Right ventricle myocardium superior (tissue), 1 donor: ENCODE measurements around the gene HIGD1B. TPM values are rescaled to one million over a fixed set of nuclear protein-coding genes. Genes with fewer than 3 reads are reported as not detected.

Experiments used
- ATAC-seq: fragments of 200-7000 bp; cut with Tn5 transposase; one replicate; pipeline ENCODE4 v1.9.1; 2020; ENCODE audit warnings: mild to moderate bottlenecking; ENCODE audit not compliant: poor library complexity
- DNase-seq: peaks from one replicate; pipeline ENCODE4 v3.0.0-alpha.2; 2020
- intact Hi-C: fragments of 100-400 bp; cut with DNase I; formaldehyde crosslinking; loops from one replicate; pipeline ENCODE4 v1.11.2; 2022
- total RNA-seq: library from RNA; stranded (reverse); fragmentation: NEBNext Ultra II Directional; extraction: Animal tissue kit (Norgen Biotek cat#: 25700); gene quantifications from one replicate; pipeline ENCODE4 v1.2.1, GENCODE V29; 2021
- donor health status: DM: no; HTN: yes; CAD: no; lungs with severe emphysema.

The HIGD1B gene
- total RNA-seq, 1 donor from 2014 or later: 17.4 TPM

GRCh38 chr17:44865231-44865660 lies 17.6 kb downstream of the HIGD1B start:
- intact Hi-C loops: loop anchor here (2.0 kb wide), 1 partner anchor 90 kb away; no protein-coding TSS in a partner anchor
- peak; percentile 67 for DNase-seq
- ATAC-seq: peak; percentile 82

GRCh38 chr17:44865931-44866330 lies 18.2 kb downstream of the HIGD1B start:
- no peak for DNase-seq
- no peak for ATAC-seq
- intact Hi-C loops: loop anchor here (2.0 kb wide), 1 partner anchor 91 kb away; no protein-coding TSS in a partner anchor

DNA sequence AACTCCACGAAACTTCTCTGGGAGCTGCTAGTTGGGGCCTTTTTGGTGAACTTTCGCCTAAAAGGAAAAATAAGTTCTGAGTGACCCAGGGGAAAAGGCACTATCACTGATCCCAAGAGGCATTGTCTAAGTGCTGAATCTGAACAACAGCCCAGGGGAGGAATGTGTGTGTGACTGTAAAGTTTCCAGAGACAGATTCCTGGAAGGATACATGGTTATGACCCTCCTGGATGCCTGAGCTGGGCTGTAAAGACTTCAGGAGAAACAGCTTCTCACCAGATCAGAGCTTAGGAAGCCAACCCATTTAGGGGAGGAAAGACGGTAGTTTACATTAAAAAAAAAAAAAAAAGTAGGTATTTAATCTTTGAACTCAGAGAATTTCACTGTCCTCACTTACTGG lies 20.2 kb downstream of the HIGD1B start:
- ATAC-seq: no peak
- intact Hi-C loops: no loop called here
- DNase-seq: no peak

GRCh38 chr17:44871556-44871955 lies 23.9 kb downstream of the HIGD1B start:
- DNase-seq (no peak), ATAC-seq (no peak)
- intact Hi-C loops: no loop called here

DNA sequence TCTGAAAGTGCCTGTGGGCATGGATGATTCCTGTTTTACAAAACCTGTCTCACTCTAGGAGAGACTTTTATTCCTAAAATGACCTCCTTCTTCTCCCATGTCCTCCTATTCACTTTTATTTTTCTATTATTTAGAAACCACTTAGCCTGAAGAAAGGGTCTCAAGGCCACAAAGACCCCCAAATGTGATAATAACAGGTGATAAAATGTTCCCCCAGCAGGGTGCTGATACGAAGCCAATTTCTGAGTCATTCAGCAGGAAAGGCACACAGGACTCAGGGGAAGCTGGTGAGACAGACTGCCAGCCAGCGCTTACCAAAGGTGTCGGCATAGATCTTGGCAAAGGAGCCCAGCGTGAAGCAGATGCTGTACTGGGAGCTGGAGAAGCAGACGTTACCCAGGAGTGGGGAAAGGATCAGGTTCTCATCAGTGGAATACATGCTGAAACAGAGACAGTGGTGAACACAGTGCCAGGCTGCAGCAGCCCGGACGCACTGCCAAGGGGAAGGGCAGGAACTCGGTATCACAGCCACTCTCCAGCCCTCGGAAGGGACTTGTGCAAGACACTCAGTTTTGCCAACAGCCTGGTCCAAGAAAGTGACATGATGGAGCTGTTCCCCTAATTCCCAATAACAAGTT lies 24.6 kb downstream of the HIGD1B start:
- peak; percentile 66 for DNase-seq
- intact Hi-C loops: no loop called here
- peak; percentile 86 for ATAC-seq

DNA sequence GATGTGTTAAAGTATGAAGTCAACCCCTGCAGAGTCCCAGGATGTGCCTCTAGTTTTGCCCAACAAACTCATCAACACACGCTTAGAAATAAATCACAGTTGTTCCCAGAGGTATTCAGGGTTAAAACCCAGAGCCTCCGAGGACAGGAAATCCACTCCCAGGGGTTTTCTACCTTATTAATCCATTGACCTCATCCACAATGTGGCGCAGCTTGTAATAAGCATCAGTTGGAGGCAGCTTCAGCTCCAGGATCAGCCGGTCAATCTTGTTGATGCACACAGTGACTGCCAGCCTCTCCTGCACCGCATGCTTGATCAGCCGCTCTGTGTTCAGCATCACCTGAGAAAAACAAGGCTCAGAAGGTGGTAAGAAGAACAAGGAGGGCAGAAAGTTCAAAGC lies 28.1 kb downstream of the HIGD1B start:
- intact Hi-C loops: no loop called here
- no peak for ATAC-seq
- DNase-seq: no peak

DNA sequence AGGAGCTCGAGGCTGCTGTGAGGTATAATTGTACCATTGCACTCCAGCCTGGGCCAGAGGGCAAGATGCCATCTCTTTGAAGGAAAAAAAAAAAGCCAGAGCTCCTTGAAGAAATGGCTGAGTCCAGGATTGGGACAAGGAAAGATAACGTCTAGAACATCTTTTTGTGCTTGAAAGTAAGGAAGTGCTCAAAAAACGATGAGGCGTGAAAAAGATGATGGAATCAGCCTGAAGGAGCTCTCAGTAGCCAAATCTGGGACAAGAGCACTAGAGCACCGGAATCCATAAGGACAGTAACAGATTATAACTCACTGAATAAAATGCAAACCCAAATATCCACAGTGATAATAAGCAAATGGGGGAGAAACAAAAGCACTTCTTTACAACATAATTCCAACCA lies 29.4 kb downstream of the HIGD1B start:
- ATAC-seq (no peak), DNase-seq (no peak)
- intact Hi-C loops: no loop called here

- intact Hi-C loops: no loop called here
- ATAC-seq: peak; percentile 45
- DNase-seq: no peak
Measured at GRCh38 chr17:44878627-44879221, 31.0 kb downstream of the HIGD1B start.

GRCh38 chr17:44879376-44879775 lies 31.7 kb downstream of the HIGD1B start:
- ATAC-seq (no peak), DNase-seq (no peak)
- intact Hi-C loops: no loop called here

GRCh38 chr17:44880062-44880461 lies 32.4 kb downstream of the HIGD1B start:
- intact Hi-C loops: no loop called here
- DNase-seq (no peak), ATAC-seq (no peak)

DNA sequence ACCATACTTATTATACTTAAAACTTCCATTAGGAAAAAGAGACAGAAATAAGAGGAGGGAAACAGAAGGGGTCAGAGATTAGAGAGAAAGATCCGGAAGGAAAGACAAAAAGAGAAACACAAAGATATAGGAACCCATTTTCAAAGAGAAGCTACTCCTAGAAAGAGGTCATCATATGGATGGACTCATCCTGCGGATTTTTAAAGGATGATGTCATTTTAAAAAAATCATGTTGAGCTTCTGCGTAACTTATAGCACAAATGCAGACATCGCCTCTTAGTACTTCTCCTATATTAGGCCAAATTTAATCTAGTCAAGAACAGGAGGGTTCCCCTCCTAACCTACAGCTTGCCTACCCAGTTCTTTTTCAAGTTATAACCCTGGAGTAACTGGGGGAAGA lies 33.5 kb downstream of the HIGD1B start:
- intact Hi-C loops: no loop called here
- ATAC-seq (no peak), DNase-seq (no peak)

DNA sequence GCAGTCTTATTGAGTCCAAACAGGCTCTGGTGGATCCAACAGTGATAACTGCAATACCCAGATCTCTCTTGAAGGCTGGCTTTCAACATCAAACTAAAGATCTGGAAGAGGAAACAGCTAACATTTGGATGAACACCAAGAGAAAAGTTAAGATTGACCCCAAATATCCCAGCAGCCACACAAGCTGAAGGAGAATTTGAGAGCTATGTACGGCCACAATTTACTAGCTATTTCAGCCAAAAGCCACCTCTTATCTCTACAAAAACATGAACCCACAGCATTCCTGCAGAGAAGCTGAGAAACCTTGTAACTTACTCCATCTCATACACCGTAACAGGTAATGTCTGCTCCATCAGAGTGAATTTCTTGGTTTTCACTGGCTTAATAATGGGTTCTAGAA lies 37.3 kb downstream of the HIGD1B start:
- no peak for DNase-seq
- intact Hi-C loops: no loop called here
- no peak for ATAC-seq

DNA sequence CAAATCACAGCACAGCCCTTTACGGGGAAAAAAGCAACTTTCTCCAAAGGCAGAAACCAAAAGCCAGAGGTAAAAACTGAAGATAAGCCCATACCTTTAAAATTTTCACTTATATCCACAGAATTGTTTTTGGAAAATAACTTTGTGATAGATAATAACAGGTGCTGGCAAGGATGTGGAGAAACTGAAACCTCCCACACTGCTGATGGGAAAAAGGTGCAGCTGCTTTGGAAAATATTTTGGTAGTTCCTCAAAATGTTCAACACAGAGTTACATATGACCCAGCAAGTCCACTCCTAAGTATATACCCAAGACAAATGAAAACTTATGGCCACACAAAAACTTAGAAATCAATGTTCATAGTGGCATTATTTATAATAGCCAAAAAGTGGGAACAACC lies 39.3 kb downstream of the HIGD1B start:
- intact Hi-C loops: no loop called here
- ATAC-seq: no peak
- no peak for DNase-seq

DNA sequence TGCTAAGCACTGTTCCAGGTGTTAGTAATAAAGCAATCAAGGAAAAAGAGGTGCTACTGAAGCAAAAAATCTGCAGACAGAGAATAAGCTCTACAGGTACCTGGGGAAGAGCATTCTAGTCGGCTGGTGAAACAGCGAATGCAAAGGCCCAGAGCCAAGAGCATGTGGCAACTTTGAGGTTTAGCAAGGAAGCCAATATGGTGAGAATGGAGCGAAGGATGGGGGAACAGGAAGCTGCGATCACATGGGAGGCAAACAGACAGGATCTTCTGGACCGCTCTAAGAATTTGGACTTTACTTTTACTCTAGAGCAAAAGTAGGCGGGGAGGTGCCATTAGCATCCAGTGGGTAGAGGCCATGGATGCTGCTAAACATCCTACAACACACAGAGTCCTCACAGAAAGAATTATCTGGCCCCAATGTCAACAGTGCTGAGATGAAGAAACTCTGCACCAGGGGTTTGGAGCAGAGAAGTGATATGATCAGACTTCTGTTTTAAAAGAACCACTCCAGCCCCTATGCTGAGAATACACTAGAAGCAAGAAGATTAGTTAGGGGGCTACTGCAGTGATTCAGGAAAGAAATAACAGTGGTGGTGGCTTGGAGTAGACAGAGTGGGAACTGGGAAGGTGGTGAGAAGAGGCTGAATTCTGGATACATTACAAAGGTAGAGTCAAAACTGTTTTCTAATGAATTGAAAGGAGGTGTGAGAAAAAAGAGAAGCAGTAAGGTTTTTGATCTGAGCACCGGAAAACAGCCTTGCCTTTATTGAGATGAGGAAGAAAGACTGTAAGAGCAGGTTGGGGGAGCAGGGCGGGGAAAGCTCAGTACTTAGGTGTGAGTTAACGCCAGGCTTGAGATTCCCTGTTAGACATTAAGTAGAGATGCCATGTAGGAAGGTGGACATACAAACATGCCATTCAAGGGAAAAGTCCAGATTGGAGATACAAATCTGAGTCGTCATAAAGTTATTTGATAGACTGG lies 40.6 kb downstream of the HIGD1B start:
- ATAC-seq (no peak), DNase-seq (no peak)
- intact Hi-C loops: no loop called here

GRCh38 chr17:44889003-44889402 lies 41.3 kb downstream of the HIGD1B start:
- intact Hi-C loops: no loop called here
- ATAC-seq (peak; percentile 50), DNase-seq (no peak)

- intact Hi-C loops: no loop called here
- DNase-seq (no peak), ATAC-seq (no peak)
Measured at GRCh38 chr17:44892250-44892649, 44.6 kb downstream of the HIGD1B start.

DNA sequence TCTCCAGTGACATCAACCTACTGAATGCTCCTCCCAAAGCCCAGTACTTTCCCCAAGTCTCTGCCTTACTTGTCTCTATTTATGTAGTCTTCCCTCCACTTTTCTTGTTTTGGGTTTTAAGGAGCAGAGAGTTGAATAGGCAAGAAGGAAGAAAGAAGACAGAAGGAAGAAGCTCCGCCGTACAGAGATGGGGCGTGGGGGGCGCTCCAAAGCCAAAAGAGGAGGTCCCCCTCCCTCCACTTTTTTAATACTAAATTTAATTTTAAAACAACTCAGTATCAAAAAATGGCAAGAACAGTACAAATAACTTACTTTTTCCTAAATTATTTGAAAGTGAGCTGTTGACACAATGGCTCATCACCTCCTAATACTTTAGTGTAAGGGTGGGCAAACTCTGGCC lies 47.0 kb downstream of the HIGD1B start:
- intact Hi-C loops: no loop called here
- ATAC-seq (no peak), DNase-seq (no peak)

GRCh38 chr17:44898768-44899073 lies 51.0 kb downstream of the HIGD1B start:
- DNase-seq (no peak), ATAC-seq (no peak)
- intact Hi-C loops: no loop called here

- DNase-seq (peak; percentile 95), ATAC-seq (peak; percentile 97)
- intact Hi-C loops: no loop called here
Measured at GRCh38 chr17:44899074-44899782, 51.5 kb downstream of the HIGD1B start, which contains the start of gene EFTUD2. Gene EFTUD2 (minus strand): TSS chr17:44899445. CDS start chr17:44894521, 4,924 bp downstream.
